Putamen (tissue), 1 donor: ENCODE measurements around the gene TAS2R50.
"Not testable (repeated sequence)": the region's sequence is repeated elsewhere in the genome, so short reads cannot be mapped to it uniquely, and the experiment has no call there.

ENCODE experiments used
- DNase-seq: peaks from one replicate; pipeline ENCODE4 v3.0.0-alpha.2; 2016; ENCODE audit warnings: low spot score

TAS2R50 gene

GRCh38 chr12:10986812-10987211, at the start of gene TAS2R50:
Gene TAS2R50, minus strand, starts transcription at chr12:10986912. Its CDS starts 52 bp downstream, at chr12:10986860.
- DNase-seq = no peak

- not testable (repeated sequence) for DNase-seq
Measured at GRCh38 chr12:11033959-11034358, 47.2 kb upstream of the TAS2R50 start.

DNA sequence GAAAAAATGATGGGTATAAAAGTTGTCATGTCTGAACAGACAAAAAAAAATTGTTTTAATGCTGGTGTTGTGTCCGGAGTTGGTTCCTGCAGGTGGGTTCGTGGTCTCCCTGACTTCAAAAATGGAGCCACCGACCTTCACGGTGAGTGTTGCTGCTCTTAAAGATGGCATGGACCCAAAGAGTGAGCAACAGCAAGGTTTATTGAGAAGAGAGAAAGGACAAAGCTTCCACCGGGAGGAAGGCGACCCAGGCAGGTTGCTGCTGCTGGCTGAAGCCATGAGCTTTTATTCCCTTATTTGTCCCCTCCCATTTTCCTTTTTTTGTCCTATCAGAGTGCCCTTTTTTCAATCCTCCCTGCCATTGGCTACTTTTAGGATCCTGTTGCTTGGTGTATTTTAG, 44.6 kb upstream of the TAS2R50 start, which contains the start of gene TAS2R31:
TSS of gene TAS2R31 (minus strand) at position 101 of the 400 bp plus-strand sequence. CDS start at position 29, 72 bp downstream.
- DNase-seq = no peak

DNA sequence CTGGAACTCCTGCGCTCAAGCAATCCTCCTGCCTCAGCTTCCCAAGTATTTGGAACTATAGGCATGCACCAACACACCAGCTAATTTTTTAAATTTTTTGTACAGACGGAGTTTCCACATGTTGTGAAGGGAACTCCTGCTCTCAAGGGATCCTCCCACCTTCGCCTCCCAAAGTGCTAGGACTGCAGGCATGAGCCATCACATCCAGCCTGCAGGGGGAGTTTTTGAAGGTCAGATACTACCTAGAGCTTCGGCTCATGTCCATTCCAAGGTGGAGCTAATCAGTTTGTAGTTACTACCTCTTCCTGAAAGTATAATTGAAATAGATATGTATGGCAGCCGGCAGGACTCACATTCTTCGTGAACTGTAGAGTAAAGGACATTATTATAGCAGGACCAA, 39.4 kb upstream of the TAS2R50 start:
- no peak for DNase-seq

GRCh38 chr12:11023387-11023786, 36.7 kb upstream of the TAS2R50 start:
- DNase-seq = no peak

DNA sequence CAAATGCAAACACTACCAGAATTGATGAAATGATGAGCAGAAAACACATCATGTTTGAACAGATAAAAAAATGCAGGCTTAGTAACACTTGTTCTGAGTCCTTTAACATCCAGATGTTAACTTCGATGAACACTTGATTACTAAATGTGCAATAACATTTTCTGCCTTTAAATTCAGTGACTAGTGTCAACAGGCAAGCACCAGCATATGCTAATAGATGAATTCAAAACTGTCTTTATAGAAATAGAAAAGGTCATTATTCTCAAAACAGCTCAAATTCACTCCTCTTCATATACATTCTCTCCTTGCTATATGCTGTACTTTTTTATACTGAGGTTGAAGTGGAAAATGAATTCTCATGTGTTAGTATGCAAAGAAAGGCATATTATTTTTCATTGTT, 35.8 kb upstream of the TAS2R50 start, which contains the start of gene TAS2R19:
TSS of gene TAS2R19 (minus strand) at position 101 of the 400 bp plus-strand sequence. CDS start at position 52, 49 bp downstream.
- no peak for DNase-seq

DNA sequence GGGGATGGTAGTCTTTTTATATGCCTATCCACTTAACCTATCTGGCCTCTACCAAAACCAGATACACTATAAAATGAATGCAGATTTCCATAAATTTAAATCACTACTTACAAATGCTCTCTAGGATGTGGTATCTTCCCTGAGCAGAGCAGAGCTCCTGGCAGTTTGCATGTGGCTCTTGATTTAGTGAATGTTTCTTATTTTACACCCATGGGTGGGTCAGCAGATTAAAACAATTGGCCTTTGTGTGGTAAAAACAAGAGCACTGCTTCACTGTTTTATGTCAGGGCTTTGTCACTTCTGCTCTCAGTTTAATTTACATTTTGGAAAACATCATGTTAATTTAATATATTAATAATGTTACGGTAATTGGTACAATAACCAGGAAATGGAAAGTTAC, 30.2 kb upstream of the TAS2R50 start:
- DNase-seq = peak; percentile 70

DNA sequence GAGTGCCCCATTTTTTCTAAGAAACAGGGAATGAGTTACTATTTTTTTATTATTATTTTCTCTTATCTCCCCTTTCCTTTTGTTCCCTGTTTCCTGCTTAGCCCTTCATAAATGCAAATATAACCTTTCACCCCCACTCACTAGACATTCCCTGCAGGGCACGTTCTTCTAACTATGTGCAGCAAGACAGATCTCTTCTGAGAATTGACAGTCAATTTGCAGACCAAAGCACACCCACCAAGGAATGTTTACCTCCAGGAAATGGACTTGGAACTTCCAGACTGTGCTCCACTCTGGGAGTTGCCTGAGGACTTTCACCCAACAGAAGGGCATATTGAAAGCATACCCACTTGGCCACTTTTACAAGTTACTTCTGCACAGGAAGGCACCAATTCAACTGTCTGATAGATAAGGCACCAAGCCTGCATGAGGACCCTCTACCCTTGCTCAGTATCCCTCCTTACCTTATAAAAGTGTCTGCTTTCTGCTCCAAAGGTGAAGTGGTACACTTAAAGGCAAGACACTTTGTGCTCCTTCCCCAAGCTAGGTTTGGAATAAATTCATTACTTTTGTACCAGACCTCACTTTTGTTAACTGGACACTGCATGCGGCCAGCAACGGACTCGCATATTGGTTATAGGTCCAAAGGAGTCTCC, 29.2 kb upstream of the TAS2R50 start:
- no peak for DNase-seq

DNA sequence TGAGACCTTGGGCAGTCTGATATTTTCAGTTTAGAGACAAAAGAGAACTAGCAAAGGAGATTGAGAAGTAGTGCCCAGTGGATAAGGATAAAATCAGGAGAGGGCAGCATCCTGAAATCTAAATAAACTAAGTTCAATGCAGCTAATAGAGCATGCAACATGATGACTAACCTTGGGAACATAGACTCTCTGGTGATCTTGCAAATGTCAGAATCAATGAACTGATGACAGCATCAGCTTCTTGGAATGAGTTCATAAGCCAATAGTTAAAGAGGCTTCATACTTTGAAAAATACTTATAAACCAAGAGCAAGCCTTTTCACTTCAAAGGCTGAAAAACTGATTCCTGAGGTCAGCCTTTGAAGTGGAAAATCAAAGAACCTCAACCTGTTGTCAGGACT, 27.5 kb upstream of the TAS2R50 start:
- DNase-seq = no peak

DNA sequence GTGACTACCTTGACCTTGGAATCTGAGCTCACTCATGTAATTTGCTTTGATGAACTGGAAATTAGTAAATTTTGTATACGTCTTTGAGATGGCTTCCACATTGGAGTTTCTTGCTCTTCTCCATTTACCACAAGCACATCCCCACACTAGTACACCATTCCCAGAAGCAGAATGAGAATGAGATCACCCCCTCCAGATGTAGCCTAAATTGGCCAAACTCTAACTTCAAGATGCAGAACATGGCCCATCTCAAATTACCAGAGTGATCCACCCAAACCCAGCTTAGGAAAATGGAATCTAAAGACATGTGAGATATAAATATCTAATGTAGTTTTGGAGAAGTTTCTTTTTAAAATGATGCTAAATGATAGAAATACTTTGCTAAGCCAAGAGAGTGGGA, 20.9 kb upstream of the TAS2R50 start:
- DNase-seq = no peak

DNA sequence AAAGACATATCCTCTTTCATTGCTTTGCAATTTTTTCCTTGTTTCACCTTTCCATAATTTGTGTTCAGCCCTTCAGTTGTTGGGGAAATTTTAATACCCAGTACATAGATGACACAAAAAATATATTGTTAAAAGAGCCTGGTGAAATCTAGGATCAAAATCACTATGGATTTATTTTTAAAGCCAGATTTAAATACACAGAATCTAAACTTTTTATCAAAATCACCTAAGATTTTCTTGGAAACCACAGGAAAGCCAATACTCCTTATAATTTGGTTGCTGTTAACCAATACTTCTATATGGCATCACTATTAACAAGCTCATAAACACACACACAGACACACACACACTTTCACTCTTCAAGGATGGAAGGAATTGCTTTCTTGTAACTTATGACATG, 11.5 kb upstream of the TAS2R50 start, which contains the start of gene TAS2R20:
TSS of gene TAS2R20 (minus strand) at position 101 of the 400 bp plus-strand sequence. CDS start 429 bp downstream, outside the sequence.
- DNase-seq = no peak

DNA sequence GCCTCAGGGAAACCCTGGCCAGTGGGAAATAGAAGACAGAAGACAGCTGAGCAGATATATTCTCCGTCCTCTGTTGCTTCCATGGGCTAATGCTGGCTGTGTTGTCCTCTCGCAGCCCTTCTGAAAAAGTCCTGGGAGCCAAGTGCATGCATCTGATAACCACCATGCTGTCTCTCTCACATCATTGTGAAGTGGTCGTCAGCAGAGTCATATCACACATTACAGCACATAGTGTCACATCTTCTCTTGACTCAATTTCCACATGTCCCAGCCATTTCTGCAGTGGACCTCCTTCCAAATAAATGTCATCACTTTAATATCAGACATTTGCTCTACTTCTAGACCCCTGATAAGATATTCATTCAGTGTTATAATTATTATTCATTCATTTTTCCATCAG, 7.6 kb upstream of the TAS2R50 start:
- no peak for DNase-seq

DNA sequence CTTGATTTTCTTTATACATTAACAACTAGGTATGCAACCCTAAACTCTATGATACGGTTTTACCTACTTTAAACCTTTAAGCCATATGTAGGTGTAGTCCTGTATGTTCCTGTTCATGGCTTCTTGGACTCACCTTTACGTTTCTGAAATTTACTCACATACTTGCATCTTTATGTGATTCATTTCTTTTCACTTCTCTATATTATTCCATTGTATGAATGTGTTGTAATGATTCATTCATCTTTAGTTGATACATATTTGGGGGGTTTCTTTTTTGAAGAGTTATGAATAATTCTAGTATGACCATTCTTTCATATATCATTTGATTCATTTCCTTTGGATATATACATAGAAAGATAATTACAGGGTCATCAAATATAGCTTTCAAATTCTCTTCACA, 2.4 kb upstream of the TAS2R50 start:
- no peak for DNase-seq

GRCh38 chr12:10982244-10982643, 4.5 kb downstream of the TAS2R50 start:
- no peak for DNase-seq

DNA sequence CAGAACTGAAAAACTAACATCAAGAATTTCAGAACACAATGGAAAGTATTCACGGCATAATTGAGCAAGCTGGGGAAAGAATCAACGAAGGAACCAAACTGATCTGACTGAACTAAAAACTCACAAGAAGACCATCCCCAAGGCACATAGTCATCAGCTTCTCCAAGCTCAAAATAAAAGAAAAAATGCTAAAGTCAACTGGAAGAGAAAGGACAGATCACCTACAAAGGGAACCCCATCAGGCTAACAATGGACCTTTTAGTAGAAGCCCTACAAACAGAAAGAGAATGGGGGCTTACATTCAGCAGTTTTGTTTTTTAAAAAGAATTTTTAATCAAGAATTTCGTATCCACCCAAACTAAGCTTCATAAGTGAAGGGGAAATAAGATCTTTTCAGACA, 11.7 kb downstream of the TAS2R50 start:
- no peak for DNase-seq

DNA sequence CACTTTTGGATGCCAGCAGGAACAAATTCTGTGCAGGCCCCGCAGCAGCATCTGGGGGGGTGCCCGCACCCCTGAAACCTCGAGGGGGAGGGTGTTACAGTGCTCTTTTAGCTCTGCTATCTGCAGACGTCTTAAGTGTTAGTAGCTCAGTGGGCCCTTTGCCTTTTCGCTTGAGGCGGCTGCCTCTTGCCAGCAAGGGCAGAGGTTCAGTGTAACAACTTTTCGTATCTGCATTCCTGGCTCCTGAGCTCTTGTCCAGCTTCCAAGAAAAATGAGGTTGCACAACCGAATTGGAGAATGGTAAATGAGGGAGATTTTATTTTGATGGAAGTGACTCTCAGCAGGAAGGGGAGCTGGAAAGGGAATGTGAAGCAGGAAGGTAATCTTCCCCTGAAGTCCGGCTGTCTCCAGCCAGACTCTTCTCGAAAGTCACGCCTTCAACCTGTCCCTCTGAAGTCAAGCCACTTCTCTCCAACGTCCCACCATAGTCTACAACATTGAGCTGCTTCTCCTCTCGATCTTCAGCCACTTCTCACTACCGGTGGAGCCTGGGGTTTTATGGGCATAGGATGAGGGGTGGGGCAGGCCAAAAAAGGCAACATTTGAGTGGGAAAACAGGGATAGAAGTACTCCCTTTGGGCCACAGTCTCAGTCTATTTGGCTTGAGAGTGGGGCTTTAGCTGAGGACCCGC, 17.8 kb downstream of the TAS2R50 start:
- no peak for DNase-seq

DNA sequence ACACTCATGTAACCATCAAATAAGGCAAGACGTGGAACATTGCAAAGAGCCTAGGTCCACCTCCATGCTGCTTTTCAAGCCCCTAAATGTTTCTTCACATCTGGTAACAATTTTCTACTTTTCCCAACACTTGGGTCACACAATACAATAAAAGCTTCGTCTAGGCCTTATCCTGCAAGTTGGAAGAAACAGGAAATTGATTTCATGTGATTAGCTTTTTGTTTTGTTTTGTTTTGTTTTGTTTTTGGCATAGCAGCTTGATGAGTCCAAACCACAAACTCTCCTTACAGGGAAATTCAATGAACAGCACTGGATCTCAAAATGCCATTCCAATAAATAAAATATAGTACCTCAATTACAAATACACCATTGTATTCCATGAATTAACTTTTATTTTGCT, 19.3 kb downstream of the TAS2R50 start:
- DNase-seq = no peak

- no peak for DNase-seq
Measured at GRCh38 chr12:10966314-10966713, 20.4 kb downstream of the TAS2R50 start.

DNA sequence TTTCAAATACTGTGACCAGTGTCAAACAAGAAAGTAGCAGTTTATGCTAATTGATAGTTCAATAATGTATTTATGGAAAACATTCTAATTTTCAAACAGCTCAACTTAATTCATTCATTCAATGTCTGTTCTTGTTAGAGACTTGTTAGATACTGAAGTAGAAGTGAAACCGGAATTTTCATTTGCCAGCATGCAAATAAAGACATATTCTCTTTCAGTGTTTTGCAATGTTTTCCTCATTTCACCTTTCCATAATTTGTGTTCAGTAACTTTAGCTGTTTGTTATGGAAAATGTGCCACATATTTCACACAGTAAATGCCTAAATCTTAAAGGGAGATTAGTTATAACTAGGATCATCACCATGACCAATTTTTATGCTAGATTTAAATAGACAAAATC, 21.2 kb downstream of the TAS2R50 start:
- DNase-seq = no peak

DNA sequence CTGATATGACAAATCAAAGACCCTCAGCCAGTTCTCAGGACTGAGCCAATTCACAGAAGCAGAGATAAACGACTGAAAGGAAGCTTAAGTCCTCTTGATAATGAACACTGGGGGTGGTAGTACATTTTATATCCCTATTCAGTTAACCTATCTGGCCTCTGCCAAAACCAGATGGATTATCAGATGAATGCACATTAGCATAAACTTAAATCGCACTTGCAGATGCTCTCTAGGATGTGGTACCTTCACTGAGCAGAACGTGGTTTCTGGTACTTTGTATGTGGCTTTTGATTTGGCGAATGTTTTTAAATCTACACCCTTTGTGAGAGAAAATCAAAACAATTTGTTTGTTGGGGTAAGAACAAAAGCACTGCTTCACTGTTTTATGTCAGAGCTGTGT, 26.5 kb downstream of the TAS2R50 start:
- DNase-seq = no peak

- peak; percentile 47 for DNase-seq
Measured at GRCh38 chr12:10959804-10960203, 26.9 kb downstream of the TAS2R50 start.

DNA sequence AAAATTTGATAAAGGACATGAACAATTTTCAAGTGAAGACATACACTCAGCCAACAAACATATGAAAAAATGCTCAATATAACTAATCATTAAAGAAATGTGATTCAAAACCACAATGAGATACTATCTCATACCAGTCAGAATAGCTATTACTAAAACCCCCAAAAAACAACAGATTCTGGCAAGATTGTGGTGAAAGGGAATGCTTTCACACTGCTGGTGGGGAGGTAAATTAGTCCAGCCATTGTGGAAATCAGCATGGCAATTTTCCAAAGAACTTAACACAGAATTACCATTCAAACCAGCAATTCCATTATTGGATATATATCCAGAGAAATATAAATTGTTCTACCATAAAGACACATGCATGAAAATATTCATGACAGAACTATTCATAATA, 29.0 kb downstream of the TAS2R50 start:
- no peak for DNase-seq

- no peak for DNase-seq
Measured at GRCh38 chr12:10956085-10956484, 30.6 kb downstream of the TAS2R50 start.
